ENCODE data around the gene CDK1.

DNA sequence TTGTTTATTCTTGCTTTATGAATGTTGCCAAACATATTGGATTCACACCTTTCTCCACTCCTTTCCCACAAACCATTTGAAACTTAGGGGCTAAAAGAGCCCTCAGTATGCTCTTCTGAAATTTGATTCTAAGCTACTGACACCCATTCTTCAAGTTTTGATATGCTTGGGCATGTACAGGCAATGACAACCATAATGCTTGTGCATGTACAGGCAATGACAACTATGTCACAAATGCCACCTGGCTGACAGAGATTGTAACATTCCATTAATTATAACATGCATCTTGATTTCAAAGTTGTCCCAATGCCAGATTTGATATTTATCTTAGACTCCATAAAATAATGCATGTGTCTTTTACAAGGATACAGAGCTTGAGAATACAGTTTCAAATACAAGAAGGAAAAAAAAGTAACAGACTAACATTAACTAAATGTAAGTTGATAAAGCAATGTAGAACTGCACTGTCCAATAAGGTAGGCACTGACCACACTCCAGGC lies 17.5 kb upstream of the CDK1 start:
- TF ChIP-seq, protein P1, sequence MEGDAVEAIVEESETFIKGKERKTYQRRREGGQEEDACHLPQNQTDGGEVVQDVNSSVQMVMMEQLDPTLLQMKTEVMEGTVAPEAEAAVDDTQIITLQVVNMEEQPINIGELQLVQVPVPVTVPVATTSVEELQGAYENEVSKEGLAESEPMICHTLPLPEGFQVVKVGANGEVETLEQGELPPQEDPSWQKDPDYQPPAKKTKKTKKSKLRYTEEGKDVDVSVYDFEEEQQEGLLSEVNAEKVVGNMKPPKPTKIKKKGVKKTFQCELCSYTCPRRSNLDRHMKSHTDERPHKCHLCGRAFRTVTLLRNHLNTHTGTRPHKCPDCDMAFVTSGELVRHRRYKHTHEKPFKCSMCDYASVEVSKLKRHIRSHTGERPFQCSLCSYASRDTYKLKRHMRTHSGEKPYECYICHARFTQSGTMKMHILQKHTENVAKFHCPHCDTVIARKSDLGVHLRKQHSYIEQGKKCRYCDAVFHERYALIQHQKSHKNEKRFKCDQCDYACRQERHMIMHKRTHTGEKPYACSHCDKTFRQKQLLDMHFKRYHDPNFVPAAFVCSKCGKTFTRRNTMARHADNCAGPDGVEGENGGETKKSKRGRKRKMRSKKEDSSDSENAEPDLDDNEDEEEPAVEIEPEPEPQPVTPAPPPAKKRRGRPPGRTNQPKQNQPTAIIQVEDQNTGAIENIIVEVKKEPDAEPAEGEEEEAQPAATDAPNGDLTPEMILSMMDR (conservative IDR thresholded peaks at IDR 0.05) = no peak
- TF ChIP-seq EZH2 (IDR thresholded peaks at IDR 0.05; ENCODE audit: low read depth) = no peak
